Activated gamma-delta T cell (primary cell): Measurements from ENCODE around the gene IRF8.
"Not testable (repeated sequence)": the region's sequence is repeated elsewhere in the genome, so short reads cannot be mapped to it uniquely, and the experiment has no call there.

ENCODE experiments used
- DNase-seq: peaks from one replicate; lab custom pipeline; 2025; lab: John Stamatoyannopoulos, UW

The IRF8 gene

GRCh38 chr16:85934210-85934609 lies 35.2 kb downstream of the IRF8 start:
- no peak for DNase-seq

DNA sequence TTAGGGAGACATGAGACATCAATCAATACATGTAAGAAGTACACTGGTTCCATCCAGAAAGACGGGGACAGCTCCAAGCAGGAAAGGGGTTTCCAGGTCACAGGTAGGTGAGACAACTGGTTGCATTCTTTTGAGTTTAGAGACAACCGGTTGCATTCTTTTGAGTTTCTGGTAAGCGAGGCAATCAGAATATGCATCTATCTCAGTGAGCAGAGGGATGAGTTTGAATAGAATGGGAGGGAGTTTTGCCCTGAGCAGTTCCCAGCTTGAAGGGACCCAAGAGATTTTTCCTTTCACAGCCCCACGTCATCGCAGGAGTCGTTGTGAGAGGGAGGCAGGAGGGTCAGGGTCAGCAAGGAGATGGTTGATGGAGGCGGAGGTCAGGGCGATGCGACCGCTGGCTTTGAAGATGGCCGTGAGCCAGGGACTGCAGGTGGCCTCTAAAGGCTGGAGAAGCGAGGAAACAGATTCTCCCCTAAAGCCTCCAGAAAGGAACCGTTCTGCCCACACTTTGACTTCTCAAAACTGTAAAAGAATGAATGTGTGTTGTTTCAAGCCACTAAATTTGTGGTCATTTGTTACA lies 36.5 kb downstream of the IRF8 start:
- no peak for DNase-seq

DNA sequence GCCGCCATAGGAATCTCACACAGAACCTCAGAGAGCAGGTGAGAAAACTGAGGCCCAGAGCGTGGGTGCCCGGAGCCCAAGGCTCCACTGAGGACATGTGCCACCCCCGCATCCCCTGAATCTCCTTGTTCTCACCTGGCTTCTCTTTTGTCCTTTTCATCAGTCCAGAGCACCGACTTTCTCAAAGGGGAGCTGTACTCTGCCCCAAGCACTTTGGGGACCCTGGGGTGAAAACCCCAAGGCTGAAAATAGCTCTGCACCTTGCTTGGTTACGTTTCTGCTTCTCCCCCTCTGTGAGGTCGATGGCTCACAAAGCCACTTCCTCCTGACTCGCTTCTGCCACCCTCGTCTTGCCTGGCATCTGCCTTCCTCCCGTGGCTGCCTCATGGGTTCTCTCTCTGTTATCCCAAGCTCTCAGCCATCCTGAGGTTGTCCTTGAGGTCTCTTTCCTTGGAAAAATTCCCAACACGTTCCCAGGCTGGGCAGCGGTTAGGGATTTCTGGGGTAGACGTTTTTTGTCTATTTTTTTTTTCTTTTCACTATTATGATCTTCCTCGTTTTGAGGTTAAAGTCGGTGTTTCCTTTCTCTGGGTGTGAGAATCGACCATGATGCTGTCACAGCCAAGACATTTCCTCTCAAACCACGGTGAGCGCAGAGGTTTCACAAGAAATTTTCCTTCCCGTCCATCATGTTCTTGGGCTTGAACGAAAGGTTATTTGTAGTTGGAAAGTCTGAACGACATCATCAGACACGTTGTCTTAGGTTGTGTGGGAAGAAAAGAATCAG lies 37.2 kb downstream of the IRF8 start:
- no peak for DNase-seq

DNA sequence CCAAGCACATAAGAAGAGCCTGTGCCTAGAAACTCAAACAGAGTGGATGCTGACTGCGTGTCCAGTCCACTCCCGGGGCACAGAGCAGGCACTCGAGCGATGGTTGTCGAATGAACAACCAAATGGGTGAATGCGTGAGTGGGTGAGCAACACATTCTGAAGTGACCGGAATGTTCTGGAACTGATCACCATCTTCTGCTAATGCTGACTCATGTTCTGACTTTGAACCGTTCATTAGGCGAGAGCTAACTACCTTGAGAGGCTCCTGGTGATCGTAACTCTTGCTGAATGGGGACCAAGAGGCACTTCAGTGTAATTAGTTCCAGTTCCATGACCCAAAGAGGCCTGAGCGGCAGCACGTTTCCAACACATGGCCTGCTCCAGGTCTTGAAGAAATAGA lies 37.9 kb downstream of the IRF8 start:
- DNase-seq = no peak

DNA sequence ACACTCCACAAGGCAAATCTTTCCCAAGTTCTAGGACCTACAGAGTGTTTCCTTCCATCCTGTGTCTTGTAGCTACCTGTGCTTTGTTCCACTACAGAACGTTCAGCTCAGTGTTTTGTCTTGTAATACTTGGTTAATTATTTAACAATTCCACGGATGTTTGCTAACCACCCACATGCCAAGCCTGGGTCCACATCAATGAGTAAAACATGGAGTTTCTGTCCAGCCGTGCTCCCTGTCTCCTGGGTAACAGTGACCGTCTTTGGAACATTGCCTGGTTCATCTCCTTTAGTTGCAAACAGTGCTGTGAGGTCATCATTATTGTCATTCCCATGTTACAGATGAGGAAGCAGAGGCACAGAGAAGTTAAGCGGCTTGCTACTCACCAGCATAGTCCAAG lies 41.3 kb downstream of the IRF8 start:
- no peak for DNase-seq

- no peak for DNase-seq
Observed at GRCh38 chr16:85941863-85942644, 43.1 kb downstream of the IRF8 start.

GRCh38 chr16:85942659-85943058 lies 43.7 kb downstream of the IRF8 start:
- not testable (repeated sequence) for DNase-seq

- no peak for DNase-seq
Observed at GRCh38 chr16:85943711-85944110, 44.7 kb downstream of the IRF8 start.

GRCh38 chr16:85944572-85945423 lies 45.8 kb downstream of the IRF8 start:
- no peak for DNase-seq

DNA sequence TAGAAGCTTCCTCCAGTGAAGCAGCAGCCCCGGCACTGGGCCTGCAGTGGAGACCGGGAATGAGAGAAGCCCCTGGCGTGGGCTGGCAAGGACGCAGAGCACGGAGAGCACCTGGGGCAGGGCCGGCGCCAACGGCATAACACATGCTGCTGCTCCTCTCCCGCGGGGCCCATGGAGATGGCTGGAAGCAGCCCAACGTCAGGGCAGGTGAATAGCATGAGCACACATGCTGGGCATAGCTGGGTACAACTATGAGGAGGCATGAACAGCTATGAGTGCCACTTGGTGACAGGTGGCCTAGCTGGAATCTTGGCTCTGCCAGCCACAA lies 46.4 kb downstream of the IRF8 start:
- no peak for DNase-seq

DNA sequence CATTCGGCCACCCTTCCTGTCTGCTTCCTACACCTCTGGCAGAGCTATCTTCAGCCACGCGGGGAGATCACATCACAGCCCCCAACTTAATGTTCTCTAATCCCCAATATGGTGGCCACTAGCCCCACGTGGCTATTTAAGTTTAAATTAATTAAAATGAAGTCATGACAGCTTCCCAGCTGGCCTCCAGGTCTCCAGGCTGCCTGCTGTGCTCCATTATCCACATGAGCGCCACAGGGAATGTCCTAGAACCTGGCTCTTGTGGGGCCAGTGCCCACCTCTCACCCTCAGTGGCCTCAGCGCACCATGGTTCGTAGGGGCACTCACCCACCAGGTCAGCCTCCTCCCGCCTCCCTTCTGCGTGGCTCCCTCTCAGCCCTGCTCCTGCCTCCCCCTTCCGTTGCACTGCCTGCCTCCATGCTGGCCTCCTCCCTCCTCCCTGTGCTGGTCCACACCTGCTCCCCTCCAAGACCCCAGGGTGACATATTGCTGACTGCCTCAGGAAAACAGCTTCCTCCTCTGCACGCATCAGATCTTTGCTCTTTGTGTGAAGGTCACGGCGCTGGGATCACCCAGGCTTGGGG lies 47.7 kb downstream of the IRF8 start:
- DNase-seq = no peak

- DNase-seq = no peak
Observed at GRCh38 chr16:85947230-85948137, 48.5 kb downstream of the IRF8 start.

DNA sequence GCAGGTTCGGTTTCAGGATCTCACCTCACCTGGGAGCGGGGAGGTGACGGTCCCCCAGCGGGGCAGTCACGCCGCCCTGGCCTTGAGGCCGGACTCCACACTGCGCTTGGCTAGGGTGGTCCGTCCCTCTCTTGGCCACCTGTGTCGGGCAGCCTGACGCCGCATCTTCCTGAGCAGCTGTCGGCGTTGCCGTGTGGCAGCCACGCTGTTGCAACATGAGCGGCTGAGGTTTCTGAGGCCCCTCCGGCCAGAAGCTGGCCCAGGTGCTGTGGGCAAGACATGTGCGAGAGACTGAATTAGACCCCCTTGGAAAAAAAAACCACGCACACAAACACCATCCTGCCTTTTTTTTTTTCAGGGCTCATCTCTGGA lies 49.2 kb downstream of the IRF8 start:
- DNase-seq = no peak

GRCh38 chr16:85948616-85949265 lies 49.8 kb downstream of the IRF8 start:
- no peak for DNase-seq

DNA sequence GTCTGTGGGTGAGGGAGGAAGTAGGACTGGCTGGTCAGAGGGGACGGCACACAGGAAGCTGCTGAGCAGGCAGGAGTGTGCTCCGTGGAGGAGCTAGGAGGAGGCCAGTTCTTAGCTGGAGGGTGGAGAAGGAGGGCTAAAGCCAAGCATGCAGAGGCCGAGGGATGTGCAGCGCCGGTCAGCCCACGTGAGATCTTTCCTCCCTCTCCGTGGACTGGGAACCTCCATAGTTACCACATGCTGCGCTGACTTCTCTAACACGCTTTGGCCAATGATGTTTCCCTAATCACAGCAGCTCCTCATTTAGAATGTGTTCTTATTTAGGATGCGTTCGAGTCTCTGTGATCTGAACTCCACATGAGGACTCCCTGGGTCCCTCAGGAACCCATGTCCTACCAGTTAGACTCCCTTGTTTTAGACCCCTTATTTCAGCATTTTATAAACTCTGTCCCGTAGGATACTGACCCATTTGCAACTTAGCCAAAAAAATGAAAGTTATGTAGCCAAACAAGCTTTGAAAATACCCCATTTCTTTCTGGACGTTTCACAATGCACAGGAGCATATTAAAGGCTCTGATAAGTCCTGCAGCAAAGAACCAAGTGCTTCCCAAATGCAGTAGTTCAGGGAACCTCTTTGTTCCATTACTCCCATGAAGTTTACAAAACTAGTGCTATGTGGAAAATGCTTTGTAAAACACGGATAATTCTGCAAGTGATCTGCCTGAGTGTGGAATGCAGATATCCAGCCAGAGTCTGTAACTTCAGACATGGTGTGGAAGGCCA lies 51.4 kb downstream of the IRF8 start:
- no peak for DNase-seq

GRCh38 chr16:85952197-85952596 lies 53.2 kb downstream of the IRF8 start:
- no peak for DNase-seq

DNA sequence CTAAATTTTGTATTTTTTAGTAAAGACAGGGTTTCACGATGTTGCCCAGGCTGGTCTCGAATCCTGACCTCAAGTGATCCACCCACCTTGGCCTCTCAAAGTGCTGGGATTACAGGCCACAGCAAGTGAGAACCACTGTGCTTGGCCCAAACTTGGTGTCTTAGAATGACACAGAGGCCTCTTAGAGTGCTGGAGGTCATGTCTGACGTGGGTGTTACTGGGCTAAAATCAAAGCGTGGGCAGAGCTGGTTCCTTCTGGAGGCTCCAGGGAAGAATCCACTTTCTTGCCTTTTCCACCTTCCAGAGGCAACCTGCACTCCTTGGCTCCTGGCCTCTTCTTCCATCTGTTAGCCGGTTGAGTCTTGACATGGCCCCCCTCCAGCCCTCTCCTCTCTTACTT lies 53.8 kb downstream of the IRF8 start:
- no peak for DNase-seq

DNA sequence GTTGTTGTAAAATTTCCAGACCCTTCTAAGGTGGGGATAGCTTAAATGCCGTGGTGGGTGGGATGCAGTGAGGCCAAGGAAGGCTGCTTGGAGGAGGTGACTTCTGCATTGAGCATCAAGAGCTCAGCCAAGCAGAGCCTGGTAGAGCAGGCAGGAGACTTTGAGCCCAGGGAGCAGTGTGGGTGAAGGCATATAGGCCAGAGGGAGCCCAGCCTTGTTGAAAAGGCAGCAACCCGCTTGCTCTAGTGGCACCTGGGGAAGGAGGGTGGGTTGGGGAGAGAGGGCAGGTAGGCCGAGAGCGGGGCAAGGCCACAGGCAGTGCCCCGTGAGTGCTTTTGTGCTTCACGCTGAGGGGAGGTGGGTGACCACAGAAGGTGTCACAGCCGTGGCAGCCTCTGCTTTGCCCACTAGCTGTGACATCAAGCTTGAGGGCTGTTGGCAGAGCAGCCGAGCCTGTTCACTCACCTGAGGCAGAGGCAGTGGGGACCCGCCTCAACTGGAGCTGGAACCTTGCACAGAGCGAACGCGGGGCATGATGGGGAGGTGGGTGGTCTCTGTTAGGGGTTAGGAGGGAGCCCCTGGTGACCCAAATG lies 56.1 kb downstream of the IRF8 start:
- no peak for DNase-seq

GRCh38 chr16:85955566-85955965 lies 56.6 kb downstream of the IRF8 start:
- DNase-seq = no peak
